ENCODE data around the gene VPS13C.

Gene VPS13C

DNA sequence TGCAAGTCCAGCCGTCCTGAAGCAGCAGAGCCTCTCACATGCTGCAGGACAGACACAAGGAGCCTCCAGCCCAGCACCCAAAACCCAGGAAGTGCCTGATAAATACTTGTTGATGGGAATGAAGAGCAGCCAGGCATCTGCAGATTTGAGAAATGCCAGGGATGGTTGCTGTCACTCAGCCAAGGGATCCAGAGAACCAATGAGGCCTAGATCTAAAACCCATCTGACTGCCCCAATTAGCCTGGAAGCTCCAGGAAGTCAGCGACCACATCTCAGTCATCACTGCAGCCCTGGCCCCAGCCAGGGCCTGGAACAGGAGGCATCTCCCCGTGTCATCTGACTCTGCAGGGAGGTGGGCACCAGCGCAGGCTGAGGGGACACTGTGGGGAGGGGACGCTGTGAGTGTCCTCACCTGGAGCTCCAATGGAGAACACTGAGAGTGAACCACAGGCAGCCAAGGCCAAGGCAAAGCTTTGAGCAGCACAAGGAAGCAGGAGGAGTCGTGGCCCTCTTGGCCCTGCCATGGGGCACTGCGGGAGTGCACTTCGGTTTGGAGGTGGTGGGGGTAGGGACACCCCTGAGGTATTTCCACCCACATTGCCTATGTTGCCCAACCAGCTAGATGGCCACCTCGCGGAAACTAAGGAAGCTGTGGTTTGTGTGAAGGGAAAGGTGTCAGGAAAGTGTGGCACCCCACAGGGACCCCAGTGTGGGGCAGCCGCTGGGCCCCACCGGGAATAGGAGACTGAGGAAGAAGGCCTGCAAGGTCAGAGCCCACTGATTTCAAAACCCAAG is 229.5 kb downstream of the VPS13C start:
- no peak for TF ChIP-seq CTCF (IDR thresholded peaks at IDR 0.05)

DNA sequence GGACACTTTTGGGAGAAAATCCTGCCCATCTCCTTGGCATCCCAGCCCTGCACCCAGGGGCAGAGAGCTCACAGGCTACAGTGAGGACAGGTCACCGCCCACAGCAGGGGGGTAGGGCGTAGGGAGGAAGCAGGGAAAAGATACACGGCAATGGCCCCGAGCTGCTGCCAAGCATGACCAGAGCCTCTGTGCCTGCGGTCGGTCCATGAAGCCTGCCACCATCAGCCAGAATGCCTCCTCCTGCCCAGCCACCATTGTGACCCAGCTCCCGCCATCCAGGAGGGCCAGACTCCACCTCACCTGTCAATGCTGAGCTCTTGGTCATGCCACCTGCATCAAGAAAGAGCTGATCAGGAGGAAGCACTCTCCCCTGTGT is 230.7 kb downstream of the VPS13C start:
- H3K9me3 ChIP-seq: no peaks in the 10 kb centered on the region
- H3K4me1 ChIP-seq (ENCODE audit: control insufficient read depth in 1 of 2, insufficient read depth in 1 of 2, low read depth in 1 of 2, low read length in 1 of 2): peaks cover 13% of the 10 kb centered on the region in 2 experiments
- TF ChIP-seq CTCF (IDR thresholded peaks at IDR 0.05): no peak
- peaks cover 46% of the 10 kb centered on the region for H3K27me3 ChIP-seq
- H3K4me3 ChIP-seq (ENCODE audit: low read depth in 1 of 2, low read length in 1 of 2): no peak overlapping the region
- no peak overlapping the region for H3K27ac ChIP-seq
- H3K36me3 ChIP-seq: no peaks in the 10 kb centered on the region

More for the DNA sequence above, 229.5 kb downstream of the VPS13C start:
- Histone ChIP-seq H3K27me3 (peaks cover 55% of the 10 kb centered on the region), H3K27ac (no peak overlapping the region), H3K4me1 (ENCODE audit: control insufficient read depth in 1 of 2, insufficient read depth in 1 of 2, low read depth in 1 of 2, low read length in 1 of 2) (peaks cover 13% of the 10 kb centered on the region in 2 experiments), H3K4me3 (ENCODE audit: low read depth in 1 of 2, low read length in 1 of 2) (no peak overlapping the region), H3K9me3 (no peaks in the 10 kb centered on the region), H3K36me3 (no peaks in the 10 kb centered on the region)

DNA sequence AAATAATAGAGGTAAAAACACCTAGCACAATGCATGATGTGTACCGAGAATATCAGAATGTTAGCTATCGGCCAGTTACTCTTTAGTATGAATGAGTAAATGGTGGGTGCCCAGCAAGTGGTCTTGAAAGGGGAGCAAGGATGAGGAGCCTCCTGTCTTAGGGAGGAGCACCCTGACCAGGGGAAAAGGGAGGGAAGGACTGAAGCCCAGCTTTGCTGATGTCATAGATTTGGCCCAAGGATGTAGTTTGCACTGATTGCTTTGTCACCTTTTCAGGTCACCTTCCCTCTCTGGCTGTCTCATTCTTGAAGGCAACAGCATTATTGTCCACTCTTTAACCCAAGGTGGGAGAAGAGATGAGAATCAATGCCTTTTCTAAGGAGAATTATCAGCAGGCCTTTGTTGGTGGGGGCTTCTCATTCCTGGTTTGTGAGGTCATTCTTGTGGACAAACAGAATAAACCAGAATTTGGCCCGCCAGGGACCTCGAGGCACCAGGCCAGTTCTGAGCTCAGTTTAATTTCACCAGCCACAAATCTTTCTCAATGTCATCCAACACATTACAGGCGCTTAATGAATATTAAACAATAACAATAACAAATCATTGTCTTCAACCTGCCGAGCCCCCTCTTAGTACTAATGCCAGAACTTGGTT is 231.3 kb downstream of the VPS13C start:
- H3K9me3 ChIP-seq: no peaks in the 10 kb centered on the region
- no peak for TF ChIP-seq CTCF (IDR thresholded peaks at IDR 0.05)
- H3K4me3 ChIP-seq (ENCODE audit: low read depth in 1 of 2, low read length in 1 of 2): no peak overlapping the region
- no peak overlapping the region for H3K27ac ChIP-seq
- H3K27me3 ChIP-seq: peaks cover 41% of the 10 kb centered on the region
- peaks cover 13% of the 10 kb centered on the region in 2 experiments for H3K4me1 ChIP-seq (ENCODE audit: control insufficient read depth in 1 of 2, insufficient read depth in 1 of 2, low read depth in 1 of 2, low read length in 1 of 2)
- no peaks in the 10 kb centered on the region for H3K36me3 ChIP-seq

DNA sequence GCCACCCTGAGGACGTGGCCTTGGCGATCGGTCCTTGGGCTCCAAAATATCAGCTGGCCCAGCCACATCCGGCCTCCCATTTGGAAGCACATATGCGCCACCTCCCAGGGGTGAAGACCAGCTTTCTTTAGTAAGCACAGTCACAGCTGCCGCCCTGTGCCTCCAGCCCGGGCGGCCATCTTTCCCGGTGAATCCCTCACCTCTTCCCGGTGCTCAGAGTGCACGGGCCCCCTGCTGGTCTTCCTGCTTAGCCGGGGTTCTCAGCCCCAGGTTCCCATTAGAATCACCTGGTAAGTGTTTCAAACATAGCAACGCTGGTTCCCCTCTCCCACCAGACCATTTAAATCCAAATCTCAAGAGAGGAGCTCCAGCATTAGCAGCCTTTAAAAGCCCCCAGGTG is 232.2 kb downstream of the VPS13C start:
- Histone ChIP-seq H3K4me3 (ENCODE audit: low read depth in 1 of 2, low read length in 1 of 2) (no peak overlapping the region), H3K27ac (no peak overlapping the region), H3K9me3 (no peaks in the 10 kb centered on the region), H3K36me3 (no peaks in the 10 kb centered on the region), H3K27me3 (peaks cover 31% of the 10 kb centered on the region), H3K4me1 (ENCODE audit: control insufficient read depth in 1 of 2, insufficient read depth in 1 of 2, low read depth in 1 of 2, low read length in 1 of 2) (peaks cover 13% of the 10 kb centered on the region in 2 experiments)
- TF ChIP-seq CTCF (IDR thresholded peaks at IDR 0.05): no peak

- Histone ChIP-seq H3K36me3 (no peaks in the 10 kb centered on the region), H3K27ac (no peak overlapping the region), H3K9me3 (no peaks in the 10 kb centered on the region), H3K4me3 (ENCODE audit: low read depth in 1 of 2, low read length in 1 of 2) (no peak overlapping the region), H3K27me3 (peaks cover 22% of the 10 kb centered on the region), H3K4me1 (ENCODE audit: control insufficient read depth in 1 of 2, insufficient read depth in 1 of 2, low read depth in 1 of 2, low read length in 1 of 2) (peaks cover 13% of the 10 kb centered on the region in 2 experiments)
- TF ChIP-seq CTCF (IDR thresholded peaks at IDR 0.05): no peak
These were observed 233.1 kb downstream of the VPS13C start for GRCh38 chr15:61827131-61827530.
